HUDEP-2 (cell line): ENCODE measurements around the gene NUFIP1.
"Not testable (repeated sequence)": the region's sequence is repeated elsewhere in the genome, so short reads cannot be mapped to it uniquely, and the experiment has no call there.

Experiments
- DNase-seq, 76 experiments: peaks; one replicate each; lab custom pipeline; 2025; ENCODE audit not compliant: unreplicated experiment in 76 of 76; lab: John Stamatoyannopoulos, UW

NUFIP1 gene

GRCh38 chr13:44921931-44922758, 67.1 kb downstream of the NUFIP1 start:
- DNase-seq: peak in 1 of 76 experiments; percentile 4

- no peak for DNase-seq
Observed at GRCh38 chr13:44921246-44921877, 67.9 kb downstream of the NUFIP1 start.

- DNase-seq: peak in 3 of 76 experiments; percentile 2 to 10 (median 7)
Observed at GRCh38 chr13:44920013-44920412, 69.3 kb downstream of the NUFIP1 start.

- DNase-seq: no peak
Observed at GRCh38 chr13:44919104-44919804, 70.0 kb downstream of the NUFIP1 start.

GRCh38 chr13:44918326-44919103, 70.8 kb downstream of the NUFIP1 start:
- peak in 75 of 76 experiments; percentile 40 to 93 (median 82) for DNase-seq

GRCh38 chr13:44917589-44918325, 71.5 kb downstream of the NUFIP1 start:
- peak; percentile 52 to 100 (median 95) for DNase-seq

GRCh38 chr13:44912278-44913016, 76.8 kb downstream of the NUFIP1 start:
- no peak for DNase-seq

- DNase-seq: no peak
Observed at GRCh38 chr13:44908712-44909111, 80.6 kb downstream of the NUFIP1 start.

- no peak for DNase-seq
Observed at GRCh38 chr13:44908266-44908665, 81.0 kb downstream of the NUFIP1 start.

GRCh38 chr13:44906713-44907112, 82.6 kb downstream of the NUFIP1 start:
- no peak for DNase-seq

GRCh38 chr13:44906230-44906629, 83.0 kb downstream of the NUFIP1 start:
- no peak for DNase-seq

- no peak for DNase-seq
Observed at GRCh38 chr13:44905556-44905955, 83.7 kb downstream of the NUFIP1 start.

GRCh38 chr13:44904967-44905366, 84.3 kb downstream of the NUFIP1 start:
- no peak for DNase-seq

GRCh38 chr13:44903574-44903985, 85.7 kb downstream of the NUFIP1 start:
- DNase-seq: no peak

GRCh38 chr13:44902738-44903137, 86.5 kb downstream of the NUFIP1 start:
- no peak for DNase-seq

- DNase-seq: no peak
Observed at GRCh38 chr13:44899967-44900366, 89.3 kb downstream of the NUFIP1 start.

- DNase-seq: not testable (repeated sequence)
Observed at GRCh38 chr13:44898308-44898707, 91.0 kb downstream of the NUFIP1 start.

GRCh38 chr13:44895953-44896335, 93.3 kb downstream of the NUFIP1 start:
- DNase-seq: no peak

GRCh38 chr13:44895264-44895952, 93.9 kb downstream of the NUFIP1 start:
- no peak for DNase-seq
